HL-60 (cell line): ENCODE data around the gene RFPL2.
"Not testable (repeated sequence)": the region's sequence is repeated elsewhere in the genome, so short reads cannot be mapped to it uniquely, and the experiment has no call there.

ENCODE experiments used
- DNase-seq, 2 experiments: peaks; one replicate each; pipeline ENCODE4 v3.0.0-alpha.2; 2010 to 2020; ENCODE audit warnings: low read depth in 1 of 2, low spot score in 1 of 2
- H3K27ac ChIP-seq: fragments of 250-450 bp; sonication (Bioruptor Pico); replicated peaks from 2 replicates; pipeline ENCODE4 v1.5.1; 2020; ENCODE audit warnings: mild to moderate bottlenecking, moderate library complexity
- H3K27me3 ChIP-seq: fragments of 250-450 bp; sonication (Bioruptor Pico); 2 replicates; pipeline ENCODE4 v1.5.1; 2021; ENCODE audit warnings: mild to moderate bottlenecking, moderate library complexity; ENCODE audit not compliant: insufficient read depth, poor library complexity, severe bottlenecking
- H3K4me3 ChIP-seq: replicated peaks from 2 replicates; pipeline ENCODE4 v1.5.1; 2011; ENCODE audit warnings: mild to moderate bottlenecking, control low read depth, low read length; ENCODE audit not compliant: insufficient read depth
- CTCF ChIP-seq: IDR thresholded peaks from one replicate; pipeline ENCODE4 v1.5.1; 2011; ENCODE audit warnings: low read length, control low read depth, inconsistent platforms; ENCODE audit not compliant: insufficient read depth
- GABPA ChIP-seq: IDR thresholded peaks from 2 replicates; pipeline ENCODE4 v1.6.1; 2012; ENCODE audit warnings: low read depth
- POLR2AphosphoS5 ChIP-seq: IDR thresholded peaks from 2 replicates; pipeline ENCODE4 v1.6.1; 2012; ENCODE audit warnings: low read depth
- SPI1 ChIP-seq: IDR thresholded peaks from 2 replicates; pipeline ENCODE4 v1.6.1; 2012; ENCODE audit warnings: low read depth, mild to moderate bottlenecking, borderline replicate concordance
- TF ChIP-seq, protein P1 (sequence below): IDR thresholded peaks from 2 replicates; pipeline ENCODE4 v1.6.1; 2012; ENCODE audit warnings: low read depth; ENCODE audit not compliant: insufficient replicate concordance

Gene RFPL2

DNA sequence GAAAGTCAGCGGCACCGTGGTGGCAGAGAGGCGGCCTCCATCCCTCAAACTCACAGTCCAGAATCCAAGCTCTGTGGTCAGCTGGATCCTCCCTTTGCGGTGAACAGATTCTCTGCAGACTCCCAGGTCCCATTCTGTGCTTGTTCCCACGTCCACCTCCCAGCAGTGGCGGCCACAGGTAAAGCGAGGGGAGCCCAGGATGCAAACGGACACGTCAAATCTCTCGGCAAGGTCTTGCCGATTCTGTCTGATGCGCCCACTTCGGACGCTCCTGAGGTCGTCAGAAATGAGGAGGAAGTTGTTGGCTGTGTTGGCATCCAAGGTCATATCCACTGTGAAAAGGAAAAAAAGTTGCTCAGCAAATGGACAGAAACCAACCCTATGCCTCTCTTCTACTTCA, 13.9 kb downstream of the RFPL2 start:
- DNase-seq, H3K27ac ChIP-seq, H3K27me3 ChIP-seq, H3K4me3 ChIP-seq: not testable (repeated sequence)

DNA sequence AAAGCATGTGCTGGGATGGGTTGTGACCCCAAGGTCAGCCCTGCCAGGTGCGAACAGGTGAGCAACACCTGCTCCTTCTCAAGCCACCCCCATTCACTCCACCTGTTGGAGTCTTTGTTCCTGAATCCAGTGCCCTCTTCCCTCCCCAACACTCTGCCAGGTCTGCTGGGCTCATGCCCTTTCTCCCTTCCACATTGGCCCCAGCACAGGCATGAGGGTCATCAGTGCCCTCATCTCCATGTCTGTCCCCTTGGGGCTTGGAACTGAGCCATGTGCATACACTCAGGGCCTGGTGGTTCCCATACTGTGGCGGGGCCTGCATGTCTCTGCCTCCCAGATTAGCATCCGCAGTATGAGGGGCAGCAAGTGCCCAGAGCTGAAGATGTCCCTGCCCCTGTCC, 19.1 kb downstream of the RFPL2 start:
- Histone ChIP-seq H3K4me3 (no peak overlapping the region), H3K27ac (no peak overlapping the region), H3K27me3 (peaks cover 3% of the 10 kb centered on the region)
- no peak for TF ChIP-seq POLR2AphosphoS5
- no peak for TF ChIP-seq CTCF
- TF ChIP-seq, protein P1, sequence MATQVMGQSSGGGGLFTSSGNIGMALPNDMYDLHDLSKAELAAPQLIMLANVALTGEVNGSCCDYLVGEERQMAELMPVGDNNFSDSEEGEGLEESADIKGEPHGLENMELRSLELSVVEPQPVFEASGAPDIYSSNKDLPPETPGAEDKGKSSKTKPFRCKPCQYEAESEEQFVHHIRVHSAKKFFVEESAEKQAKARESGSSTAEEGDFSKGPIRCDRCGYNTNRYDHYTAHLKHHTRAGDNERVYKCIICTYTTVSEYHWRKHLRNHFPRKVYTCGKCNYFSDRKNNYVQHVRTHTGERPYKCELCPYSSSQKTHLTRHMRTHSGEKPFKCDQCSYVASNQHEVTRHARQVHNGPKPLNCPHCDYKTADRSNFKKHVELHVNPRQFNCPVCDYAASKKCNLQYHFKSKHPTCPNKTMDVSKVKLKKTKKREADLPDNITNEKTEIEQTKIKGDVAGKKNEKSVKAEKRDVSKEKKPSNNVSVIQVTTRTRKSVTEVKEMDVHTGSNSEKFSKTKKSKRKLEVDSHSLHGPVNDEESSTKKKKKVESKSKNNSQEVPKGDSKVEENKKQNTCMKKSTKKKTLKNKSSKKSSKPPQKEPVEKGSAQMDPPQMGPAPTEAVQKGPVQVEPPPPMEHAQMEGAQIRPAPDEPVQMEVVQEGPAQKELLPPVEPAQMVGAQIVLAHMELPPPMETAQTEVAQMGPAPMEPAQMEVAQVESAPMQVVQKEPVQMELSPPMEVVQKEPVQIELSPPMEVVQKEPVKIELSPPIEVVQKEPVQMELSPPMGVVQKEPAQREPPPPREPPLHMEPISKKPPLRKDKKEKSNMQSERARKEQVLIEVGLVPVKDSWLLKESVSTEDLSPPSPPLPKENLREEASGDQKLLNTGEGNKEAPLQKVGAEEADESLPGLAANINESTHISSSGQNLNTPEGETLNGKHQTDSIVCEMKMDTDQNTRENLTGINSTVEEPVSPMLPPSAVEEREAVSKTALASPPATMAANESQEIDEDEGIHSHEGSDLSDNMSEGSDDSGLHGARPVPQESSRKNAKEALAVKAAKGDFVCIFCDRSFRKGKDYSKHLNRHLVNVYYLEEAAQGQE, result no peak
- no peak for TF ChIP-seq SPI1
- TF ChIP-seq GABPA, result no peak
- no peak for DNase-seq

GRCh38 chr22:32183625-32184024, 21.2 kb downstream of the RFPL2 start:
- DNase-seq, result no peak
- Histone ChIP-seq H3K27me3 (peaks cover 3% of the 10 kb centered on the region), H3K4me3 (no peak overlapping the region), H3K27ac (no peak overlapping the region)
- TF ChIP-seq POLR2AphosphoS5 (no peak), SPI1 (no peak), CTCF (no peak), GABPA (no peak)
- TF ChIP-seq, protein P1, result no peak

DNA sequence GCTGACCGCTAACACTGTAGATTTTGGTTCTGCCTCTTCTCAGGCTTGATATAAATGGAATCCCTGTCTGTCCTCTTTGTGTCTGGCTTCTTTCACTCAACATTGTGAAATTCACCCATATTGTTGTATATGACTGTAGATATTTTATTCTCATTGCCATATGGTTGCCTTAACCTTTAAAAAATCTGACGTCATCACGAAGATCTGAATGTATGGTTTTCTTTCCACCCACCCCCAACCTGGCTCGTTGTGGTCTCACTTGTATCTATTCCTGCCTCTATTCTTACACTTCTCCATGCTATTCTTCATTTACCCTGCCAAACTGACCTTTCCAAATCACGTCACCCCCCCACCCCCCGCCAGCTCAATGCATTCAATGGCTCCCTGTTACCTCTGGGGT, 23.8 kb downstream of the RFPL2 start:
- DNase-seq, result no peak
- H3K27ac ChIP-seq, result no peak overlapping the region
- no peak overlapping the region for H3K4me3 ChIP-seq
- TF ChIP-seq, protein P1, result no peak
- TF ChIP-seq CTCF (no peak), POLR2AphosphoS5 (no peak), SPI1 (no peak), GABPA (no peak)
- H3K27me3 ChIP-seq, result peaks cover 9% of the 10 kb centered on the region
